ENCODE results near the gene B4GALNT3. TPM values are rescaled to one million over a fixed set of nuclear protein-coding genes. Genes with fewer than 3 reads are reported as not detected.

Gene B4GALNT3
- total RNA-seq, 2 experiments from 2014 or later, result 2.2 to 3.3 TPM

- CTCF ChIA-PET, result interaction anchor here (1.2 kb wide), 1 partner anchor 12 kb away, joined by 4 read pairs; no protein-coding TSS in a partner anchor
- Mint-ChIP-seq H3K9me3 (ENCODE audit: low read depth) (no peaks in the 10 kb centered on the region), H3K27ac (no peak overlapping the region), H3K36me3 (ENCODE audit: low read depth) (no peaks in the 10 kb centered on the region), H3K27me3 (no peaks in the 10 kb centered on the region), H3K4me3 (no peak overlapping the region), H3K4me1 (no peaks in the 10 kb centered on the region)
- ATAC-seq (no peak), DNase-seq (no peak)
- intact Hi-C loops (cut with DNase I, micrococcal nuclease), result no loop called here
- POLR2A ChIA-PET, result interaction anchor here (1.0 kb wide), 1 partner anchor 362 kb away, joined by 3 read pairs; the partner anchor contains the start of gene RAD52
Observed at GRCh38 chr12:587132-588023, 127.6 kb downstream of the B4GALNT3 start.

- DNase-seq (no peak), ATAC-seq (no peak)
- intact Hi-C loops (cut with DNase I, micrococcal nuclease), result no loop called here
Observed at GRCh38 chr12:588024-588322, 128.2 kb downstream of the B4GALNT3 start.

GRCh38 chr12:588646-589045 is 128.9 kb downstream of the B4GALNT3 start:
- ATAC-seq (no peak), DNase-seq (no peak)
- no peaks in the 10 kb centered on the region for H3K9me3 Mint-ChIP-seq (ENCODE audit: low read depth)
- intact Hi-C loops (cut with DNase I, micrococcal nuclease), result no loop called here
- ChIA-PET POLR2A (no interaction called here), CTCF (interaction anchor here (1.4 kb wide), 1 partner anchor 361 kb away, joined by 4 read pairs; the partner anchor contains the start of gene RAD52)
- no peak overlapping the region for H3K4me3 Mint-ChIP-seq
- no peaks in the 10 kb centered on the region for H3K4me1 Mint-ChIP-seq
- no peak overlapping the region for H3K27ac Mint-ChIP-seq
- no peaks in the 10 kb centered on the region for H3K27me3 Mint-ChIP-seq
- no peaks in the 10 kb centered on the region for H3K36me3 Mint-ChIP-seq (ENCODE audit: low read depth)

More at GRCh38 chr12:588024-588322, 128.2 kb downstream of the B4GALNT3 start:
- H3K4me1 Mint-ChIP-seq, result no peaks in the 10 kb centered on the region
- no peak overlapping the region for H3K4me3 Mint-ChIP-seq
- POLR2A ChIA-PET, result interaction anchor here (1.0 kb wide), 1 partner anchor 362 kb away, joined by 3 read pairs; the partner anchor contains the start of gene RAD52
- CTCF ChIA-PET, result interaction anchor here (1.2 kb wide), 1 partner anchor 12 kb away, joined by 4 read pairs; no protein-coding TSS in a partner anchor
- no peaks in the 10 kb centered on the region for H3K9me3 Mint-ChIP-seq (ENCODE audit: low read depth)
- no peak overlapping the region for H3K27ac Mint-ChIP-seq
- H3K36me3 Mint-ChIP-seq (ENCODE audit: low read depth), result no peaks in the 10 kb centered on the region
- H3K27me3 Mint-ChIP-seq, result no peaks in the 10 kb centered on the region

- H3K27me3 Mint-ChIP-seq, result no peaks in the 10 kb centered on the region
- H3K27ac Mint-ChIP-seq, result no peak overlapping the region
- CTCF ChIA-PET, result interaction anchor here (1.1 kb wide), 1 partner anchor 38 kb away, joined by 3 read pairs; no protein-coding TSS in a partner anchor
- no peaks in the 10 kb centered on the region for H3K9me3 Mint-ChIP-seq (ENCODE audit: low read depth)
- no peak overlapping the region for H3K4me3 Mint-ChIP-seq
- POLR2A ChIA-PET, result no interaction called here
- no peaks in the 10 kb centered on the region for H3K36me3 Mint-ChIP-seq (ENCODE audit: low read depth)
- ATAC-seq (no peak), DNase-seq (no peak)
- no peaks in the 10 kb centered on the region for H3K4me1 Mint-ChIP-seq
- intact Hi-C loops (cut with DNase I, micrococcal nuclease), result no loop called here
Observed at GRCh38 chr12:590206-590750, 130.5 kb downstream of the B4GALNT3 start.

- CTCF ChIA-PET, result interaction anchor here (1.1 kb wide), 1 partner anchor 36 kb away, joined by 3 read pairs; no protein-coding TSS in a partner anchor
- Mint-ChIP-seq H3K27ac (no peak overlapping the region), H3K4me1 (no peaks in the 10 kb centered on the region), H3K27me3 (no peaks in the 10 kb centered on the region), H3K36me3 (ENCODE audit: low read depth) (no peaks in the 10 kb centered on the region), H3K9me3 (ENCODE audit: low read depth) (no peaks in the 10 kb centered on the region), H3K4me3 (no peak overlapping the region)
- POLR2A ChIA-PET, result no interaction called here
- DNase-seq, result no peak
- intact Hi-C loops (cut with DNase I, micrococcal nuclease), result no loop called here
- ATAC-seq, result peak; percentile 74
Observed at GRCh38 chr12:591167-592023, 131.7 kb downstream of the B4GALNT3 start.

- Mint-ChIP-seq H3K4me3 (no peak overlapping the region), H3K9me3 (ENCODE audit: low read depth) (no peaks in the 10 kb centered on the region), H3K27me3 (no peaks in the 10 kb centered on the region), H3K36me3 (ENCODE audit: low read depth) (no peaks in the 10 kb centered on the region), H3K27ac (no peak overlapping the region), H3K4me1 (no peaks in the 10 kb centered on the region)
- ATAC-seq (no peak), DNase-seq (no peak)
- intact Hi-C loops (cut with DNase I, micrococcal nuclease), result no loop called here
- ChIA-PET POLR2A (no interaction called here), CTCF (interaction anchor here (1.1 kb wide), 1 partner anchor 159 kb away, joined by 3 read pairs; no protein-coding TSS in a partner anchor)
Observed at GRCh38 chr12:592024-592505, 132.3 kb downstream of the B4GALNT3 start.

GRCh38 chr12:593396-594270 is 133.9 kb downstream of the B4GALNT3 start:
- ATAC-seq, result no peak
- no peak overlapping the region for H3K4me3 Mint-ChIP-seq
- no peak for DNase-seq
- CTCF ChIA-PET, result interaction anchor here (0.7 to 1.6 kb wide), 5 partner anchors 14 to 223 kb away, joined by 3 to 4 read pairs (median 3); no protein-coding TSS in a partner anchor
- H3K36me3 Mint-ChIP-seq (ENCODE audit: low read depth), result no peaks in the 10 kb centered on the region
- no peaks in the 10 kb centered on the region for H3K27me3 Mint-ChIP-seq
- intact Hi-C loops (cut with DNase I, micrococcal nuclease), result no loop called here
- H3K27ac Mint-ChIP-seq, result no peak overlapping the region
- POLR2A ChIA-PET, result no interaction called here
- no peaks in the 10 kb centered on the region for H3K4me1 Mint-ChIP-seq
- no peaks in the 10 kb centered on the region for H3K9me3 Mint-ChIP-seq (ENCODE audit: low read depth)

- no peaks in the 10 kb centered on the region for H3K9me3 Mint-ChIP-seq (ENCODE audit: low read depth)
- intact Hi-C loops (cut with DNase I, micrococcal nuclease), result no loop called here
- no peaks in the 10 kb centered on the region for H3K36me3 Mint-ChIP-seq (ENCODE audit: low read depth)
- POLR2A ChIA-PET, result no interaction called here
- H3K4me3 Mint-ChIP-seq, result no peak overlapping the region
- H3K27ac Mint-ChIP-seq, result no peak overlapping the region
- DNase-seq (no peak), ATAC-seq (no peak)
- CTCF ChIA-PET, result interaction anchor here (0.6 to 1.4 kb wide), 5 partner anchors 19 to 219 kb away, joined by 3 to 4 read pairs (median 4); no protein-coding TSS in a partner anchor
- no peaks in the 10 kb centered on the region for H3K27me3 Mint-ChIP-seq
- no peaks in the 10 kb centered on the region for H3K4me1 Mint-ChIP-seq
Observed at GRCh38 chr12:597926-598568, 138.3 kb downstream of the B4GALNT3 start.

- intact Hi-C loops (cut with DNase I, micrococcal nuclease), result no loop called here
- POLR2A ChIA-PET, result no interaction called here
Observed at GRCh38 chr12:599756-600155, 140.0 kb downstream of the B4GALNT3 start.

GRCh38 chr12:601976-602699 is 142.4 kb downstream of the B4GALNT3 start:
- H3K9me3 Mint-ChIP-seq (ENCODE audit: low read depth), result no peaks in the 10 kb centered on the region
- H3K36me3 Mint-ChIP-seq (ENCODE audit: low read depth), result no peaks in the 10 kb centered on the region
- no peaks in the 10 kb centered on the region for H3K4me1 Mint-ChIP-seq
- no peak overlapping the region for H3K27ac Mint-ChIP-seq
- intact Hi-C loops (cut with DNase I, micrococcal nuclease), result no loop called here
- ChIA-PET POLR2A (no interaction called here), CTCF (no interaction called here)
- ATAC-seq (no peak), DNase-seq (no peak)
- H3K27me3 Mint-ChIP-seq, result no peaks in the 10 kb centered on the region
- H3K4me3 Mint-ChIP-seq, result no peak overlapping the region

More at GRCh38 chr12:599756-600155, 140.0 kb downstream of the B4GALNT3 start:
- Mint-ChIP-seq H3K4me3 (no peak overlapping the region), H3K4me1 (no peaks in the 10 kb centered on the region), H3K9me3 (ENCODE audit: low read depth) (no peaks in the 10 kb centered on the region), H3K27me3 (no peaks in the 10 kb centered on the region), H3K27ac (no peak overlapping the region), H3K36me3 (ENCODE audit: low read depth) (no peaks in the 10 kb centered on the region)
- ATAC-seq (no peak), DNase-seq (no peak)
- CTCF ChIA-PET, result interaction anchor here (0.6 to 1.2 kb wide), 2 partner anchors 16 to 31 kb away, joined by 3 read pairs; no protein-coding TSS in a partner anchor

Data from activated CD4-positive, alpha-beta T cell treated with anti-CD3 and anti-CD28 coated beads for 36 hours (primary cell).